Ovary (tissue), 3 donors: ENCODE results near the gene CFLAR.

ENCODE experiments used
- EP300 ChIP-seq: sonication (generic); formaldehyde crosslinking; IDR thresholded peaks from one replicate; pipeline ENCODE4 v1.6.1; 2017; ENCODE audit warnings: antibody characterized with exemption
- POLR2A ChIP-seq: fragments of 450-650 bp; IDR thresholded peaks from one replicate; pipeline ENCODE4 v1.6.1; 2017; ENCODE audit warnings: antibody characterized with exemption, mild to moderate bottlenecking, moderate library complexity
- TF ChIP-seq, protein P1 (sequence below), 3 donors: fragments of 450-650 bp in 2 of 3; fragments of 200-600 bp in 1 of 3; IDR thresholded peaks; one replicate each; pipeline versions ENCODE4 v1.5.1 to v1.8.0; 2016 to 2022; ENCODE audit warnings: antibody characterized with exemption in 3 of 3, mild to moderate bottlenecking in 1 of 3
- donor health status: DM: no; HTN: no; CAD: no.

DNA sequence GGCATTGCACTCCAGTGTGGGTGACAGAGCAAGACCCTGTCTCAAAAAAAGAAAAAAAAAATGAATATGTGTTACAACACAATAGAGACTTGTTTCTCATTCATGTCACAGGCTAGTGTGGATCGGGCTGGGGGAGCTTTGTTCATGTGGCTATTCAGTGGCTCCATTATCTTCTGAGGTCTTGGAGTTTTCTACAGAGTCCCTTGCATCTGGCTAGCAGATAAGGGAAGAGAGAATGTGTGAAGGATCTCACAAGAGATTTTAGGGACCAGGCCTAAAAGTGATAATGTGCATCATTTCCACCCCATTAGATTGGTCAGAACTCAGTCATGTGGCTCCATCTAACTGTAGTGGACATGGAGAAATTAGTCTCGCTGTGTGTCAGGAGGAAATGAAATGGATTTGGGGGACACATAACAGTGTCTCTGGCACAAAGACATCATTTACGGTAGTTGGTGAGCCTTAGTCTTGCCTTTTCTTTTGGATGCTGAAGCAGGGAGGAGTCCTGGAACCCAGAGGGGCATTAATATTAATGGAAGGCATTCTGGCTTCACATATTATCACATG lies 34.6 kb downstream of the CFLAR start:
- TF ChIP-seq, protein P1, sequence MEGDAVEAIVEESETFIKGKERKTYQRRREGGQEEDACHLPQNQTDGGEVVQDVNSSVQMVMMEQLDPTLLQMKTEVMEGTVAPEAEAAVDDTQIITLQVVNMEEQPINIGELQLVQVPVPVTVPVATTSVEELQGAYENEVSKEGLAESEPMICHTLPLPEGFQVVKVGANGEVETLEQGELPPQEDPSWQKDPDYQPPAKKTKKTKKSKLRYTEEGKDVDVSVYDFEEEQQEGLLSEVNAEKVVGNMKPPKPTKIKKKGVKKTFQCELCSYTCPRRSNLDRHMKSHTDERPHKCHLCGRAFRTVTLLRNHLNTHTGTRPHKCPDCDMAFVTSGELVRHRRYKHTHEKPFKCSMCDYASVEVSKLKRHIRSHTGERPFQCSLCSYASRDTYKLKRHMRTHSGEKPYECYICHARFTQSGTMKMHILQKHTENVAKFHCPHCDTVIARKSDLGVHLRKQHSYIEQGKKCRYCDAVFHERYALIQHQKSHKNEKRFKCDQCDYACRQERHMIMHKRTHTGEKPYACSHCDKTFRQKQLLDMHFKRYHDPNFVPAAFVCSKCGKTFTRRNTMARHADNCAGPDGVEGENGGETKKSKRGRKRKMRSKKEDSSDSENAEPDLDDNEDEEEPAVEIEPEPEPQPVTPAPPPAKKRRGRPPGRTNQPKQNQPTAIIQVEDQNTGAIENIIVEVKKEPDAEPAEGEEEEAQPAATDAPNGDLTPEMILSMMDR (IDR thresholded peaks at IDR 0.05): no peak
- TF ChIP-seq POLR2A (no peak), EP300 (no peak)
